ENCODE results near the gene CD1E.

DNA sequence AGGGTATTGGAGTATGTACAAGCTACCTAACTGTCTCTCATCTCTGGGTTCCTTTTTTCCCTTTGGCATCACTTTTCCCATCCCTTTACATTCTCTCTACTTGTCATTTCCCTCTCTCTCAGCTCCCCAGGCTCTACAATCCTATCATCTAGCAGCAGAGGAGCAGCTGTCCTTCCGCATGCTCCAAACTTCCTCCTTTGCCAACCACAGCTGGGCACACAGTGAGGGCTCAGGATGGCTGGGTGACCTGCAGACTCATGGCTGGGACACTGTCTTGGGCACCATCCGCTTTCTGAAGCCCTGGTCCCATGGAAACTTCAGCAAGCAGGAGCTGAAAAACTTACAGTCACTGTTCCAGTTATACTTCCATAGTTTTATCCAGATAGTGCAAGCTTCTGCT is 561 bp downstream of the CD1E start:
- TF ChIP-seq, protein P1, sequence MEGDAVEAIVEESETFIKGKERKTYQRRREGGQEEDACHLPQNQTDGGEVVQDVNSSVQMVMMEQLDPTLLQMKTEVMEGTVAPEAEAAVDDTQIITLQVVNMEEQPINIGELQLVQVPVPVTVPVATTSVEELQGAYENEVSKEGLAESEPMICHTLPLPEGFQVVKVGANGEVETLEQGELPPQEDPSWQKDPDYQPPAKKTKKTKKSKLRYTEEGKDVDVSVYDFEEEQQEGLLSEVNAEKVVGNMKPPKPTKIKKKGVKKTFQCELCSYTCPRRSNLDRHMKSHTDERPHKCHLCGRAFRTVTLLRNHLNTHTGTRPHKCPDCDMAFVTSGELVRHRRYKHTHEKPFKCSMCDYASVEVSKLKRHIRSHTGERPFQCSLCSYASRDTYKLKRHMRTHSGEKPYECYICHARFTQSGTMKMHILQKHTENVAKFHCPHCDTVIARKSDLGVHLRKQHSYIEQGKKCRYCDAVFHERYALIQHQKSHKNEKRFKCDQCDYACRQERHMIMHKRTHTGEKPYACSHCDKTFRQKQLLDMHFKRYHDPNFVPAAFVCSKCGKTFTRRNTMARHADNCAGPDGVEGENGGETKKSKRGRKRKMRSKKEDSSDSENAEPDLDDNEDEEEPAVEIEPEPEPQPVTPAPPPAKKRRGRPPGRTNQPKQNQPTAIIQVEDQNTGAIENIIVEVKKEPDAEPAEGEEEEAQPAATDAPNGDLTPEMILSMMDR (IDR thresholded peaks at IDR 0.05; ENCODE audit: low read depth, low read length): no peak
- no peak for TF ChIP-seq POLR2A (IDR thresholded peaks at IDR 0.05; ENCODE audit: extremely low read depth, insufficient read length)

All from NB4 (cell line).